AML-193 (cell line): ENCODE measurements around the gene HACD3.
A peak's percentile ranks its signal among the peaks of the same experiment; 100 is the strongest.
"Not testable (repeated sequence)": the region's sequence is repeated elsewhere in the genome, so short reads cannot be mapped to it uniquely, and the experiment has no call there.

Source experiments
- DNase-seq, 2 experiments: peaks; one replicate each; lab custom pipeline; 2025; lab: John Stamatoyannopoulos, UW

Gene HACD3

DNA sequence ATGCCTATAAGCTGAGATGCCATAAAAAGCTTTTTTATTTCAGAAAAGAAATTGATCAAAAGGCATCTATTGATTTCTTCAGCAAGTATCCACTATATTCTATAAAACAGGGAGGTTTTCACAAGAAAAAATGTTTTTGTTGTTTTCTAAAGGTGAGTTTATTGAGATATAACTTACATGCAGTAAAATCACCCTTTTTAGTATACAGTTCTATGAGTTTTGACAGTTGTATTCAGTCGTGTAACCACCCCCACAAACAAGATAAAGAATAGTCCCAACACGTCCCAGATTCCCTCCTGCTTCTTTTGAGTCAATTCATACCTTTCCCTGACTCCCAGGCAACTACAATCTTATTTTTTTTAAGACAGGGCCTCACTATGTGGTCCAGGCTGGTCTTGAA lies 72.9 kb downstream of the HACD3 start:
- no peak for DNase-seq

DNA sequence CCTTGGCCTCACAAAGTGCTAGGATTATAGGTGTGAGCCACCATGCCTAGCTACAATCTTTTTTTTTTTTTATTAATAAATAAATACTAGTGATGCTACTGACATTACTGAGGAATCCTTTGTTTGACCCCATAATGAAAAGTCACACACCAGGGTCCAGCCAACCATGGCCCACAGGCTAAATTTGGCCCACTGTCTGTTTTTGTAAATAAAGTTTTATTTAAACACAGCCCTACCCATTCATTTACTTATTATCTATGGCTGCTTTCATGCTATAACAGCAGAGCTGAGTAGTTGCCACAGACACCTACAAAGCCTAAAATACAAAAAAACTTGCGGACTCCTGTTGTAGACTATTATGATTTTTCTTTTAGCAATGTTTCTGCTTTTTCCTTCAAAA lies 73.3 kb downstream of the HACD3 start:
- no peak for DNase-seq

DNA sequence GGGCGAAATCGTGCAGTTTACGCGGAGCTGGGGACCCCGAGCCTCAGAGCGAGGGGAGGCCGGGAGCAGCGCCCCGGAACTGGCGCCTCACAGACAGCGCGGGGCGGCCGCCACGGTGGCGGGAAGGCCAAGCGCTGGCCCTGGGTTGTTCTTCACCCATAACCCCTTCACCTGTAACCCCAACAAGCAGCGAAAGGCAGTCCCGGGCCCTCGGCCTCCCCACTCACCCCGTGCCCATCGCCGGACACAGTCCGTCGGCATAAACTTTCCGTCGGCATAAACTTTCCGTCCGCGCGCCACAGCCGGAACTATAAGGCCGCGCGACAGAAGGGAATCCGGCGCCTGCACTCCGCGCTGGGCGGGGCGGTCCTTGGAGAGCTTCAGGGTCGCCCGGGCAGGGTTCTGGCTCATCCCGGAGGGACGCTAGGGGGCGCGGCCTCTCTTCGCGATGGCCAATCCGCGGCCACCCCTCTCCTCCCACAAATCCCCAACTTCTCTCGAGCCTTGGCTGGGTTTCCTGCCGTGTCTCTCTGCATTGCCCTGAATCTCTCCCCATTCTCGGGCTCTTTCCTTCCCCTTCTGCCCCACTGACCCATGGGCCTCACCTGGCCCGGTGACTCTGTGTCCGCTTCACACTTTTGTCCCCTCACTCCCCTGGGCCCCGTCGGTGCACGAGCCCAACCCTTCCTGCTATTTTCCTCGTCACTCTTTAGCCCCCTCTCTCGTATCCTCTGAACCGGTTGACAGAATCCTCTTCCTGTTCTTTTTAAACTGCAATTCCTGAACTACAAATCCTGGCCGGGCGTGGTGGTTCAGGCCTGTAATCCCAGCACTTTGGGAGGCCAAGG lies 80.8 kb downstream of the HACD3 start, which contains the start of gene INTS14:
Gene INTS14 (minus strand): TSS at position 261 of the 848 bp plus-strand sequence. CDS start 3,751 bp downstream, outside the sequence.
- DNase-seq = peak; percentile 91 to 93

DNA sequence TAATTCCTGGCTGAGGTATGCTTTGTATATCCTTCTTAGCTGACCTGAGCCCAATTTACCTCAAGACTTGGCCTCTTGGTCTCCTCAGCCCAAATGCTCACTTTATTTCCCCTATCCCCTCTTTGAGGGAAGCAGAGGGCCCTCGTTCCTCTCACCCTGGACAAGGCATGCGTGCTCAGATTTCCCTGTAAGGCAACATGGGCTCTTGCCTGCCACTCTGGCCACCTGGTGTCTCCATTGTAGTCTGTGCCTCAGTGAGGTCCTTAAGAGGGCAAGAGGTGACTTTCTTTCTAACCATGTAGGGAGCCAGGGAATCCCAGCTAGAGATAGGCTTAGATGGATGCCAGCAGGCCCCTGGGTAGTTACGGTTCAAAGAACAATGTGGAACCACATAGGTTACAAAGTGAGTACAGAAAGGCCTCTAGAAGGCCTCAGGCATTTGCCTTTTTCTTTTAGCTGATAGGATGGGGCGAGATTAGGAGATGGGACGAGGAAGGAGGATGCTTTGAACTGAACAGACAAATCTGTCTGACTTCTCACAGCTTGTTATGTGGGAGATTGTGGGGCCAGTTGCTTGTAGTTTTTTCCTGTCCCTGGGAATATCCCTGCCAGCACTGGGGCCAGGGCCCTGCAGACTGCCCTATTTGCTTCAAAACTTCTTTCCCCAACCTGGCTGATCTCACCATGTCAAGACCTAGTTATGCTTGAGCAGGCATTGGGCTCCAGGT lies 81.8 kb downstream of the HACD3 start:
- DNase-seq = no peak

DNA sequence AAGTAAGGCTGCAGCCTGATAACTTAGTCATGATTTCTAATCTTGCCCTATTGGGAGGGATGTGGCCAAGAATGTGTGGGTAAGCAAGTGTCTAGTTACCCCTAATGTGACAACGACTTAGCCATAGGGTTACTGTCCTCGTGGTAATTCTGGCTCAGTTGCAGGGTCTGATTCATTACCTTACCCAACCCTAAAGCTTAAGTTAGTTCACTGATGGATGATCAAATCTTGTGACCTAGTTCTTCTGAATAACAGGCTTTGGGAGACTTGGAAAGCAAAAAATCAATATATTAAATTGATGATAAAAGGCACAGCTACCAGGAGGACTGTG lies 82.3 kb downstream of the HACD3 start:
- no peak for DNase-seq

DNA sequence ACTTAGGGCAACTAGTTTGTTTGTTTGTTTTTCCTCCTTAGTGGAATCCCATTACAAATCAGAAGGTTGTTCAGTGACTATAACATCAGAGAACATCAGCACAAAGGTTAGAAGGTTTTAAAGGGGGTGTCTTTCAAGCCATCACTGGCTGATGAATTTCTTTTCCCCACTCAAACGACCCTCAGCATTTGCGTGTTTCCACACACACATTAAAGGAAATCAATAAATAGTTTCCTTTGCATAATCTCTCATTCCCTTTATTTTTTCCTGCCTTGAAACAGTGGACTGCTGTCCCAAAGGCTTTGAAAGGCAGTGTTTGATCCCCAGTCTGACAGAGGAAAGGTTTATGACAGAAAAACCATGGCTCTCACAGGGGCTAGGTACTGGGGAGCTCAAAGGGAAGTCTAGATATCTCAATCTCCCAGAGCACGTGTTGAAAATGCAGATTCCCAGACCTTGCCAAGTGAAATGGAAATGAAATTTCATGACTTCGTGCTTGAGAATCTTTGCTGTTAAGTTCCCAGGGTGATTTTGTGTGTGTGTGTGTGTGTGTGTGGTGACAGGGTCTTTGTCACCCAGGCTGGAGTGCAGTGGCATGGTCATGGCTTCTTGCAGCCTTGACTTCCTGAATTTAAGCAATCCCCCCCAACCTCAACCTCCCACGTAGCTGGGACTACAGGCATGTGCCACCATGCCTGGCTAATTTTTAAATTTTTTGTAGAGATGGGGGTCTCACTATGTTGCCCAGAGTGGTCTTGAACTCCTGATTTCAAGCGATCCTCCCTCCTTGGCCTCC lies 82.9 kb downstream of the HACD3 start:
- DNase-seq = no peak

DNA sequence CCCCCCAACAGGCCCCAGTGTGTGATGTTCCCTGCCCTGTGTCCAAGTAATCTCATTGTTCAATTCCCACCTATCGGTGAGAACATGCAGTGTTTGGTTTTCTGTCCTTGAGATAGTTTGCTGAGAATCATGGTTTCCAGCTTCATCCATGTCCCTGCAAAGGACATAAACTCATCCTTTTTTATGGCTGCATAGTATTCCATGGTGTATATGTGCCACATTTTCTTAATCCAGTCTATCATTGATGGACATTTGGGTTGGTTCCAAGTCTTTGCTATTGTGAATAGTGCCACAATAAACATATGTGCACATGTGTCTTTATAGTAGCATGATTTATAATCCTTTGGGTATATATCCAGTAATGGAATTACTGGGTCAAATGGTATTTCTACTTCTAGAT lies 85.6 kb downstream of the HACD3 start:
- DNase-seq = not testable (repeated sequence)

DNA sequence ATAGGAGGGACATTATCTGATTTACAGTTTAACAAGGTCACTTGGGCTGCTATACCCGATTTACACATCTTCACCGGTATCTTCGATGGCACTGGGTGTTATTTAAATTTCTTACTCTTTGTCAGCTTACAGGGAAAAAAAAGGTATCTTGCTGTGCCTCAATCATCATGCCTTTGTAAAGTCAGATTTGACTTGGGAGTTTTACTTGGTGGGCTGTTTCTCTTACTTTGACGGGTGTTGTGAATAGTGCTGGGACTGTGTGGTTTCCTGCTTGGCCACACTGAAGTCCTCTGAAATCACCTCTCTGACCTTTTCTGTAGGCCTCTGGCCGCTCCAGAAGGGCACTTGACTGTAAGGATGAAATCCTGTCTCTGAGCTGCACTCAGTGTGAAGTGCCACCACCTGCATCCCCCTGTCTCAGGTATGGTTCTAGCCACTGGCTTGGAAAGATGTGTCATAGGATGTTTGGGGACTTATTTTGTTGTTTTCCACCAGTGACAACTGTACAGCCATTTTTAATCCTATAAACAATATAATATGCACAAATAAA lies 88.4 kb downstream of the HACD3 start:
- no peak for DNase-seq

DNA sequence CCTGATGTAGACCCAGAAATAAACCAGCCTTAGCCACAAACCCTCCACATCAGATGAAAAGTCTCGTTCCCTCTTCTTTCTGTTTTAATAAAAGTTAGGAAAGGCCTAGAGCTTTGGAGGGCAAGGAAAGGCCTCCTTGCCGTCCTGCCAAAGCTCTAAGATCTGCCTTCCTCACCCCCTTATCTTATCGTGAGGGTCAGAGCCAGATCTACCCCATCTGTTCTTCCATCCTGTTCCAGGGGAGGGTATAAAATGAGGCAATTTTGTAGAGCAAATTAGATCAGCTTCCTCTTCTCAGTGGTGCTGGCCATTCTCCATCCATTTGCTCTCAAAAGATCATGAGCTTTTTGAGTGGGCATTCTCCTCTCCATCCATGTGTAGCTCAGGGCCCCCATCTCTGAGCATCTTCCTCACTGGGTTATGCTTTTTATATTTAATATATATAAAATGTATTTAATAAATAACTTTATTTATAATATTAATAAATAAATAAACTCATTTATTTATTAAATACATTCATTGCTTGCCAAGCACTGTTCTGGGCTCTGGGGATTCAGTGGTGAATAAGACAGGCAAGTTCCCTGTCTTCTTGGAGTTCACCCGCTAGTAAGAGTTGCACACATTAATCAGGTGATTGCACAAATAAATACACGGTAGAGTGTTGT lies 89.5 kb downstream of the HACD3 start:
- DNase-seq = no peak

DNA sequence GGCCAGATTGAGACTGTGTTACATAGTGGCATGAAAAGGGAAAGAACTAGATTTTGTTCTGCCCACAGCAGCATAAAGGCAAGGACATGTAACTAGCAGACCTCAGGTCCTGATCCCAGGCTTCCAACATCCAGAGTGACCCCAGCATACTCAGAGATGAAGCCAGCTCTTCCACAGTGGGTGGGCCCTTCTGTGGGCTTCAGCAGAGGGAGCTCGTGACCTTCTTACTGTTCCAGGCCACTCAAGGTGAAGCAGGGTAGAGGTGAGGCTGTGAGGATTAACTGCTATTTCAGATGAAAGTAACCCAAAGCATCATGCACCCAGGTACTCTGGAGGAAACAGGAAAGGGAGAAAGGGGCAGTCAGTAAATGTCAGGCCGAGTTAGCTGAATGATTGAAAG lies 90.6 kb downstream of the HACD3 start:
- DNase-seq = no peak

DNA sequence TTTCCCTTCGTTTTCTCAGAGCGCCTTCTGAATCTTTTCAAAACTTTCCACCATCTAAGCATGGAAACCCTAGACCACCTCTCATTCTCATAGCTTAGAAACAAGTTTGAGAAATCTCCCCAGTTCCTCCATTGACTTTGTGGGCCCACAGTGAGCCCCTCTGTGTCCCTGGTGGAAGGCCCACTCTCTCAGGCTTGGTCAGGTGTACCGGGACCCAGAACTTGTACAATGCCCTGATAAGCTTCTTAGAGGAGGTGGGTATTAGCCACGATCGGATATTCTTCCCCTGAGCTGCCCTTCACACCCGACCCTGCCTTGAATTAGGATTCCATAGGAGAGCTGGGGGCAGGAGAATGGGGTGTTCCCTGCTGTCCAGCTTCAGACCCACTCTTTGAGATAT lies 91.4 kb downstream of the HACD3 start, which contains the start of gene SLC24A1:
Gene SLC24A1 (plus strand): TSS at position 301 of the 400 bp plus-strand sequence. CDS start 2,143 bp downstream, outside the sequence.
- DNase-seq = no peak

DNA sequence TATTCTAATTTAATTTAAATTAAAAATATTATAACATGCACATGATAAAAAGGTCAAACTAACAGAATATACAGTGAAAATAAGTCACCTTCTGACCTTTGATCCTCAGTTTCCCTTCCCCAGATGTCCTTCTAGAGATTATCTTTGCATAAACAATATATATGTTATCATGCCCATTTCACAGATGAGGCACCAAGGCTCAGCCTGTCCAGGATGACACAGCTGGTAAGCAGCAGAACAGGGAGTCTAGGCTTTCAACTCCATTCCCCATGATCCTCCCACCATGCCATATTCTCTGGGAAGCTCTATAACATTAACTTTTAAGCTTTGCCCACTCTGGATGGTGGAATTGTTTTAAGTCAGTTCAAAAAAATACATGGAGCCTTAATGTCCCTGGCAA lies 92.8 kb downstream of the HACD3 start:
- DNase-seq = no peak

DNA sequence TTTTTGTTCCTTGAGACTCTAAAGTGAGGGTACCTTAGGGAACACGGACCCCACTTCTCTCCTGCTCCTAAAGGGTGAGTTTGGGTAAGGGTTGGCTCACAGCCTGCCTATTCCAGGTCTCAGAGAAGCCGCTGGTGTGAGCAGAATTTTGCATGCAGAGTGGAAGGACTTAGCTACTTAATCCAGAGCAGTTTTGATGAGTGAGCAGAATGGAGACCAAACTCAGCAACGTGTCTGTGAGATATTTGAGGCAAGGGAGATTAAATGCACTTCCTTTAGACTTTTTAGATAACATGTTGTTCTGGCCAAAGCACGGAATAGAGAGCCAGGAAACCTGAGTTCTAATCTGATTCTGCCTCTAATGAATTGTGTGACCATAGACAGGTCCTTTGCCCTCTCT lies 96.6 kb downstream of the HACD3 start:
- DNase-seq = no peak
